Measurements from ENCODE around the gene SPTBN1. TPM values are rescaled to one million over a fixed set of nuclear protein-coding genes. Genes with fewer than 3 reads are reported as not detected.

The SPTBN1 gene
- total and polyA plus RNA-seq, 5 donors from 2014 or later: 10.0 to 182 (median 19.6) TPM

- Mint-ChIP-seq H3K27me3 (peaks cover 11% of the 10 kb centered on the region), H3K9me3 (peaks cover 0 to 5% (median 0%) of the 10 kb centered on the region in 7 donors), H3K36me3 (no peaks in the 10 kb centered on the region), H3K27ac (no peak overlapping the region), H3K4me1 (peaks cover 0 to 7% (median 7%) of the 10 kb centered on the region in 4 donors), H3K4me3 (no peak overlapping the region)
- peaks cover 5% of the 10 kb centered on the region for H3K27me3 ChIP-seq (ENCODE audit: control insufficient read depth, insufficient read depth, low read length)
- H3K27ac ChIP-seq (ENCODE audit: insufficient read depth, low read length, poor library complexity, severe bottlenecking): no peak overlapping the region
- H3K9me3 ChIP-seq (ENCODE audit: control insufficient read depth in 2 of 2, low read length in 2 of 2): peaks cover 0 to 3% of the 10 kb centered on the region in 2 experiments
- H3K36me3 ChIP-seq (ENCODE audit: control insufficient read depth, insufficient read depth, low read length): no peaks in the 10 kb centered on the region
- no peak for DNase-seq
- H3K4me3 ChIP-seq (ENCODE audit: low read depth, low read length): no peak overlapping the region
- ATAC-seq (ENCODE audit: low read depth in 2 of 2): no peak
- H3K4me1 ChIP-seq (ENCODE audit: control insufficient read depth, insufficient read depth, low read length, poor library complexity, severe bottlenecking): no peaks in the 10 kb centered on the region
Observed at GRCh38 chr2:54417577-54417976, 38.5 kb upstream of the SPTBN1 start.

- Mint-ChIP-seq H3K36me3 (no peaks in the 10 kb centered on the region), H3K27ac (no peak overlapping the region), H3K9me3 (peaks cover 0 to 8% (median 2%) of the 10 kb centered on the region in 7 donors), H3K4me1 (peaks cover 0 to 7% (median 7%) of the 10 kb centered on the region in 4 donors), H3K4me3 (no peak overlapping the region), H3K27me3 (peaks cover 11% of the 10 kb centered on the region)
- Histone ChIP-seq H3K9me3 (ENCODE audit: control insufficient read depth in 2 of 2, low read length in 2 of 2) (peaks cover 0 to 4% of the 10 kb centered on the region in 2 experiments), H3K27me3 (ENCODE audit: control insufficient read depth, insufficient read depth, low read length) (peaks cover 5% of the 10 kb centered on the region), H3K36me3 (ENCODE audit: control insufficient read depth, insufficient read depth, low read length) (no peaks in the 10 kb centered on the region), H3K4me1 (ENCODE audit: control insufficient read depth, insufficient read depth, low read length, poor library complexity, severe bottlenecking) (no peaks in the 10 kb centered on the region), H3K4me3 (ENCODE audit: low read depth, low read length) (no peak overlapping the region), H3K27ac (ENCODE audit: insufficient read depth, low read length, poor library complexity, severe bottlenecking) (no peak overlapping the region)
- ATAC-seq (ENCODE audit: low read depth in 2 of 2) (no peak), DNase-seq (no peak)
Observed at GRCh38 chr2:54419388-54419787, 36.7 kb upstream of the SPTBN1 start.

GRCh38 chr2:54419855-54420523 lies 36.1 kb upstream of the SPTBN1 start:
- Mint-ChIP-seq H3K9me3 (peaks cover 0 to 8% (median 2%) of the 10 kb centered on the region in 7 donors), H3K36me3 (no peaks in the 10 kb centered on the region), H3K27me3 (peaks cover 11% of the 10 kb centered on the region), H3K4me1 (peaks cover 0 to 7% (median 7%) of the 10 kb centered on the region in 4 donors), H3K4me3 (no peak overlapping the region), H3K27ac (no peak overlapping the region)
- ATAC-seq (ENCODE audit: low read depth in 2 of 2): no peak
- no peak for DNase-seq
- no peak overlapping the region for H3K4me3 ChIP-seq (ENCODE audit: low read depth, low read length)
- no peak overlapping the region for H3K27ac ChIP-seq (ENCODE audit: insufficient read depth, low read length, poor library complexity, severe bottlenecking)
- no peaks in the 10 kb centered on the region for H3K36me3 ChIP-seq (ENCODE audit: control insufficient read depth, insufficient read depth, low read length)
- H3K9me3 ChIP-seq (ENCODE audit: control insufficient read depth in 2 of 2, low read length in 2 of 2): peaks cover 0 to 4% of the 10 kb centered on the region in 2 experiments
- H3K4me1 ChIP-seq (ENCODE audit: control insufficient read depth, insufficient read depth, low read length, poor library complexity, severe bottlenecking): no peaks in the 10 kb centered on the region
- H3K27me3 ChIP-seq (ENCODE audit: control insufficient read depth, insufficient read depth, low read length): peaks cover 10% of the 10 kb centered on the region

DNA sequence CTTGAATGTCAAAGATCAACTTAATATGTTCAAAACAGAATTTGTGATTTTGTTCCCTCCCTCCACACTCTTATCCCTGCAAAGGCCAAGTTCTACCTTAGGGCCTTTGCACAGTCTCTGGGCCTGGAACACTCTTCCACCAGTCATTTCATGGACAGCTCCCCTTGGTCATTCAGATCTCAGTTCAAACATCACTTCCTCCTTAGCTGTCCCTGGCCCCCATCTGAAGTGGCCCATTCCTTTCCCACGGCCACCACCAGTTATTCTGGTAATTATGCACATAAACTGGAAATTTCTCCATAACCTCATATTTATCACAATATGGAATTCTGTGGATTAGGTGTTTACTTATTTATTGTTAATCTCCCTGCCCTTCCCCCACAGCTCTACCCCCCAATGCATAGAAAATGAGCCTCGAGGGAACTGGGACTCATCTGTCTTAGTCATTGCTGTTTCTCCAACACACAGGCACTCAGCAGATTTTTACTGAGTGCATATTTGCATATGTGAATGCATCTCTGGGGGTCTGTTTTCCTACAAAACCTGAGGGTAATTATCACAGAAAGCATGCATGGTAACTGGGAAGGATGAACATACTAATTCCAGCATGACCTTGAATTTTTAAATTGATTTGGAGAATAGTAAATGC lies 35.5 kb upstream of the SPTBN1 start:
- ATAC-seq (ENCODE audit: low read depth in 2 of 2) (no peak), DNase-seq (no peak)
- no peak overlapping the region for H3K4me3 Mint-ChIP-seq
- peaks cover 0 to 4% of the 10 kb centered on the region in 2 experiments for H3K9me3 ChIP-seq (ENCODE audit: control insufficient read depth in 2 of 2, low read length in 2 of 2)
- H3K4me1 ChIP-seq (ENCODE audit: control insufficient read depth, insufficient read depth, low read length, poor library complexity, severe bottlenecking): no peaks in the 10 kb centered on the region
- H3K9me3 Mint-ChIP-seq: peaks cover 0 to 8% (median 2%) of the 10 kb centered on the region in 7 donors
- H3K27ac Mint-ChIP-seq: no peak overlapping the region
- no peaks in the 10 kb centered on the region for H3K36me3 ChIP-seq (ENCODE audit: control insufficient read depth, insufficient read depth, low read length)
- H3K27me3 Mint-ChIP-seq: peaks cover 11% of the 10 kb centered on the region
- peaks cover 0 to 7% (median 7%) of the 10 kb centered on the region in 4 donors for H3K4me1 Mint-ChIP-seq
- peaks cover 12% of the 10 kb centered on the region for H3K27me3 ChIP-seq (ENCODE audit: control insufficient read depth, insufficient read depth, low read length)
- no peak overlapping the region for H3K4me3 ChIP-seq (ENCODE audit: low read depth, low read length)
- H3K36me3 Mint-ChIP-seq: no peaks in the 10 kb centered on the region
- no peak overlapping the region for H3K27ac ChIP-seq (ENCODE audit: insufficient read depth, low read length, poor library complexity, severe bottlenecking)

GRCh38 chr2:54422072-54422581 lies 34.0 kb upstream of the SPTBN1 start:
- Mint-ChIP-seq H3K27ac (no peak overlapping the region), H3K27me3 (peaks cover 7% of the 10 kb centered on the region), H3K4me3 (peak overlapping the region in 3 of 4 donors; percentile 11 to 67 (median 60)), H3K4me1 (peaks cover 0 to 7% (median 7%) of the 10 kb centered on the region in 4 donors), H3K36me3 (no peaks in the 10 kb centered on the region), H3K9me3 (peaks cover 0 to 8% (median 2%) of the 10 kb centered on the region in 7 donors)
- H3K9me3 ChIP-seq (ENCODE audit: control insufficient read depth in 2 of 2, low read length in 2 of 2): peaks cover 0 to 4% of the 10 kb centered on the region in 2 experiments
- peak in 2 of 3 donors; percentile 34 to 37 for DNase-seq
- peak overlapping the region; percentile 43 for H3K4me3 ChIP-seq (ENCODE audit: low read depth, low read length)
- no peaks in the 10 kb centered on the region for H3K36me3 ChIP-seq (ENCODE audit: control insufficient read depth, insufficient read depth, low read length)
- H3K27ac ChIP-seq (ENCODE audit: insufficient read depth, low read length, poor library complexity, severe bottlenecking): no peak overlapping the region
- peaks cover 9% of the 10 kb centered on the region for H3K27me3 ChIP-seq (ENCODE audit: control insufficient read depth, insufficient read depth, low read length)
- no peaks in the 10 kb centered on the region for H3K4me1 ChIP-seq (ENCODE audit: control insufficient read depth, insufficient read depth, low read length, poor library complexity, severe bottlenecking)
- ATAC-seq (ENCODE audit: low read depth in 2 of 2): peak in 1 of 2 donors; percentile 25

DNA sequence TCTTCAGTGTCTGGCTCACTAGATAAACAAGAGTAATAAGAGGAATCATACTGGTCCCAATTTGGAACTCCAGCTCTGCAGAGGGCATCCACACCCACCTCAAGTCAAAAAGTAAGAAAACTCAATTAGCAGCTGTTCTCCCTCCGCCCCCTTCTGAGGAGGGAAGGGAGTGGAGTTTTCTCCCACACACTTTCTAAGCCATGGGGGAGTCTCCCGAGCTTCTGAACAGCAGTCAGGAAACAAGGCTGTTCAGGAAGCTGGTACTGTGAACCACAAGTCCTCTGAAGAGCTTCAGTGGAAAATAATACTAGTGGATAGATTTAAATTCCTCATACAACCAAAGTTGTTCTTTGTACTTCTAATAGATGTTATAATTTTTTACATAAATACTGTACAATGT lies 32.9 kb upstream of the SPTBN1 start:
- ATAC-seq (ENCODE audit: low read depth in 2 of 2): no peak
- H3K4me1 Mint-ChIP-seq: peaks cover 0 to 7% (median 7%) of the 10 kb centered on the region in 4 donors
- peaks cover 0 to 8% (median 2%) of the 10 kb centered on the region in 7 donors for H3K9me3 Mint-ChIP-seq
- peaks cover 7% of the 10 kb centered on the region for H3K27me3 Mint-ChIP-seq
- peak overlapping the region in 1 of 3 donors; percentile 57 for H3K27ac Mint-ChIP-seq
- Histone ChIP-seq H3K4me1 (ENCODE audit: control insufficient read depth, insufficient read depth, low read length, poor library complexity, severe bottlenecking) (no peaks in the 10 kb centered on the region), H3K27ac (ENCODE audit: insufficient read depth, low read length, poor library complexity, severe bottlenecking) (no peak overlapping the region), H3K4me3 (ENCODE audit: low read depth, low read length) (no peak overlapping the region), H3K9me3 (ENCODE audit: control insufficient read depth in 2 of 2, low read length in 2 of 2) (peaks cover 0 to 4% of the 10 kb centered on the region in 2 experiments), H3K36me3 (ENCODE audit: control insufficient read depth, insufficient read depth, low read length) (no peaks in the 10 kb centered on the region), H3K27me3 (ENCODE audit: control insufficient read depth, insufficient read depth, low read length) (peaks cover 9% of the 10 kb centered on the region)
- no peak for DNase-seq
- H3K36me3 Mint-ChIP-seq: no peaks in the 10 kb centered on the region
- no peak overlapping the region for H3K4me3 Mint-ChIP-seq

DNA sequence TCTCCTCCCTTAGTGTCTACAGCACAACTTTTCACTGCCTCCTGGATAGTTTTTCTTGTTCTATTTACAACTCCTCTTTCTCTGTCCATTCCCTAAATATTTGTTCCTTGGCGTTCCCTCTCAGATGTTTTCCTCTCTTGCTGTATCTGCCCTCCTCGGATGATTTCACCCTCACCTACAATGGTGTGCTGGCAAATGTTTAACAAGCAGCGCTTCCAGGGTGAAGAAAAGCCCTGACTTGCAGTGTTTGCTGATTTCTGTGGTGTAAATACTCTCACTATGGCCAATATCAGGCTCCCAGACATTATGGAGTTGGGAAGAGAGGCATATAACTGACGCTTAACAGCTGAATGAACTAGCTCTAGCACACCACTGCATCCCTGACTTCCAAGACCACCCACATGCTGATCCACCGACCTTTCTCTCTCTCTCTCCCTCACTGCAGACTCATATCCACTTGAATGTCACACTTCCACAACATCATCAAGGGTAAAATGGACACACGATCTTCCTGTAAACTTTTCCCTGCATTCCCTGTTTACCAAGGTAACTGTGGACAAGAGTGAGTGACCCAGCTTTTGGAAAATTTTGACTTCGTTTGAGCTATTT lies 31.5 kb upstream of the SPTBN1 start:
- no peak overlapping the region for H3K4me3 Mint-ChIP-seq
- peaks cover 0 to 7% (median 6%) of the 10 kb centered on the region in 4 donors for H3K4me1 Mint-ChIP-seq
- Histone ChIP-seq H3K4me3 (ENCODE audit: low read depth, low read length) (no peak overlapping the region), H3K27me3 (ENCODE audit: control insufficient read depth, insufficient read depth, low read length) (peaks cover 9% of the 10 kb centered on the region), H3K27ac (ENCODE audit: insufficient read depth, low read length, poor library complexity, severe bottlenecking) (no peak overlapping the region), H3K4me1 (ENCODE audit: control insufficient read depth, insufficient read depth, low read length, poor library complexity, severe bottlenecking) (no peaks in the 10 kb centered on the region), H3K9me3 (ENCODE audit: control insufficient read depth in 2 of 2, low read length in 2 of 2) (peaks cover 0 to 4% of the 10 kb centered on the region in 2 experiments), H3K36me3 (ENCODE audit: control insufficient read depth, insufficient read depth, low read length) (no peaks in the 10 kb centered on the region)
- no peak overlapping the region for H3K27ac Mint-ChIP-seq
- ATAC-seq (ENCODE audit: low read depth in 2 of 2) (no peak), DNase-seq (no peak)
- peaks cover 7% of the 10 kb centered on the region for H3K27me3 Mint-ChIP-seq
- H3K36me3 Mint-ChIP-seq: no peaks in the 10 kb centered on the region
- peaks cover 0 to 8% (median 1%) of the 10 kb centered on the region in 7 donors for H3K9me3 Mint-ChIP-seq

Data from CD4-positive, CD25-positive, alpha-beta regulatory T cell (primary cell).